Stimulated activated naive B cell treated with anti-CD40 and anti-IgM and Interleukin-4, amounts not matched to agents 10 μg/mL and 1 μg/mL and 100 μg/mL, for 72 hours (primary cell): ENCODE data around the gene BSDC1.
"Not testable (repeated sequence)": the region's sequence is repeated elsewhere in the genome, so short reads cannot be mapped to it uniquely, and the experiment has no call there.

Source experiments
- ATAC-seq, 2 donors: fragments of 150-1000 bp; cut with Tn5 transposase; replicated peaks; 2 replicates each; pipeline ENCODE4 v1.10.0; 2021; ENCODE audit warnings: moderate library complexity in 1 of 2
- DNase-seq: peaks from one replicate; pipeline ENCODE4 v3.0.0; 2021
- H3K27ac Mint-ChIP-seq: one replicate; pipeline ENCODE4 v1.8.0; 2022; ENCODE audit warnings: mild to moderate bottlenecking, mixed read lengths
- H3K27me3 Mint-ChIP-seq, 2 donors: one replicate each; pipeline ENCODE4 v1.8.0; 2022; ENCODE audit warnings: mixed read lengths in 2 of 2
- H3K36me3 Mint-ChIP-seq, 2 donors: one replicate each; pipeline ENCODE4 v1.8.0; 2022; ENCODE audit warnings: mixed read lengths in 2 of 2, mild to moderate bottlenecking in 1 of 2
- H3K4me1 Mint-ChIP-seq, 2 donors: one replicate each; pipeline ENCODE4 v1.8.0; 2022; ENCODE audit warnings: mixed read lengths in 2 of 2, mild to moderate bottlenecking in 1 of 2
- H3K4me3 Mint-ChIP-seq, 2 donors: one replicate each; pipeline ENCODE4 v1.8.0; 2022; ENCODE audit warnings: mild to moderate bottlenecking in 2 of 2, mixed read lengths in 2 of 2, moderate library complexity in 1 of 2
- H3K9me3 Mint-ChIP-seq, 2 donors: one replicate each; pipeline ENCODE4 v1.8.0; 2022; ENCODE audit warnings: mixed read lengths in 2 of 2, mild to moderate bottlenecking in 1 of 2

The BSDC1 gene, protein sequence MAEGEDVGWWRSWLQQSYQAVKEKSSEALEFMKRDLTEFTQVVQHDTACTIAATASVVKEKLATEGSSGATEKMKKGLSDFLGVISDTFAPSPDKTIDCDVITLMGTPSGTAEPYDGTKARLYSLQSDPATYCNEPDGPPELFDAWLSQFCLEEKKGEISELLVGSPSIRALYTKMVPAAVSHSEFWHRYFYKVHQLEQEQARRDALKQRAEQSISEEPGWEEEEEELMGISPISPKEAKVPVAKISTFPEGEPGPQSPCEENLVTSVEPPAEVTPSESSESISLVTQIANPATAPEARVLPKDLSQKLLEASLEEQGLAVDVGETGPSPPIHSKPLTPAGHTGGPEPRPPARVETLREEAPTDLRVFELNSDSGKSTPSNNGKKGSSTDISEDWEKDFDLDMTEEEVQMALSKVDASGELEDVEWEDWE

DNA sequence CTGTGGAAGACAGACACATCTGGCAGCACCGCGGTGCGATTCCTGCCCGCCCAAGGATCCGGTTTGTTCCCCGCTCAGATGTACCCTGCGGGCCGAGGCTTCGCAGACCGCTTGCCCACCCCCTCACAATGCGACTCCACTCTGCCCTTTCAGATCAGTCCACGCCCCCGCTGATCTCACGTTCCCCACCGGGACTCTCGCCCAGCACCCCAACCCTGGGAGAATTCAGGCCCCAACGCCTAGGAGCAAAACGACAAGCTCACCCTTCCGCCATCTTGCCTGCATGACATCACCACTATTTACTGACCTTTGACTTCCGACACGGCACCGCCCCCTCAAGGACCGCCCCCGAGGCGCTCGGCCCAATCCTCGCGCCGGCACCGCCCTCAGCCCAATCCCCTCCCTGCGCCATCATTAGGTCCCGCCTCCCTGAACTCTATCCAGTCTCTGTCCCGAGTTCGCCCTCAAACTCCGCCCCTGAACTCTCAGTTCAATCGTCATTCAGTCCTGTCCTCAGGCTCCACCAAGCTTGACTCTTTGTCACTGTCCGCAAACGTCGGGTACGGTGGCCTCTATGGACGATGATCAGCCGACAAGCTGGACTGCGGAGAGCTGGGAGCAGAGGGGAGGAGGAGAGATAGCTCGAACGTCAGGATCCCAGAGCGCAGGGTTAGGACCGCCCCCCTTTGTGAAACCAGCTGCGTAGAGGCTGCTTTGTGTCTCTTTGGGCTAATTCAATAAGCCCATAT is at the start of gene BSDC1:
Gene BSDC1, minus strand, starts transcription at position 301 of the 749 bp plus-strand sequence. Its CDS starts 27 bp downstream, at position 274.
- H3K36me3 Mint-ChIP-seq = peaks cover 3 to 9% of the 10 kb centered on the region in 2 donors
- H3K27me3 Mint-ChIP-seq = no peaks in the 10 kb centered on the region
- H3K4me1 Mint-ChIP-seq = peaks cover 13 to 25% of the 10 kb centered on the region in 2 donors
- H3K9me3 Mint-ChIP-seq = peaks cover 1 to 4% of the 10 kb centered on the region in 2 donors
- DNase-seq (peak; percentile 98), ATAC-seq (peak; percentile 96 to 97)
- peak within 1 kb of the TSS; percentile 94 to 99 for H3K4me3 Mint-ChIP-seq
- H3K27ac Mint-ChIP-seq = peak within 1 kb of the TSS; percentile 99

GRCh38 chr1:32441467-32441866 is 47.2 kb upstream of the BSDC1 start:
- DNase-seq, H3K9me3 Mint-ChIP-seq, H3K36me3 Mint-ChIP-seq, H3K4me1 Mint-ChIP-seq, ATAC-seq, H3K4me3 Mint-ChIP-seq, H3K27ac Mint-ChIP-seq: not testable (repeated sequence)
- H3K27me3 Mint-ChIP-seq = peaks cover 29 to 38% of the 10 kb centered on the region in 2 donors

GRCh38 chr1:32438777-32439176 is 44.5 kb upstream of the BSDC1 start:
- H3K4me1 Mint-ChIP-seq, H3K4me3 Mint-ChIP-seq, DNase-seq, H3K9me3 Mint-ChIP-seq, ATAC-seq, H3K27ac Mint-ChIP-seq, H3K36me3 Mint-ChIP-seq: not testable (repeated sequence)
- H3K27me3 Mint-ChIP-seq = peaks cover 25 to 26% of the 10 kb centered on the region in 2 donors

DNA sequence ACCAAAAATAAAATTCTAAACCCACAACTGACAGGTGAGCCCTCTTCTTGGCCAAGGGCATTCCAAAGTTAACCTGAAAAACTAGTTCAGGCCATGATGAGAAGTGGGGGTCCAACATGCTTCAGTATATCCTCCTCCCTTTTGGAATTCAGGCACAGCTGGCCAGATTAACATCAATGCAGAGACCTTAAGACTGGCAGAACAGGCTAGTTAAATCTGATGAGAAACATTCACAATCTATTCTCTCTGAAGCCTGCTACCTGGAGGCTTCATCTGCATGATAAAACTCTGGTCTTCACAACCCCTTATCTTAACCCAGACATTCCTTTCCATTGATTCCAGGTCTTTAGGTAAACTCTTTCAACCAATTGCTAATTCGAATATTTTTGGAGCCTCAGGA is 43.9 kb upstream of the BSDC1 start:
- Mint-ChIP-seq H3K27me3 (peaks cover 19 to 21% of the 10 kb centered on the region in 2 donors), H3K27ac (no peak overlapping the region), H3K36me3 (no peaks in the 10 kb centered on the region), H3K9me3 (peaks cover 4% of the 10 kb centered on the region in 2 donors), H3K4me1 (peaks cover 4 to 8% of the 10 kb centered on the region in 2 donors), H3K4me3 (no peak overlapping the region)
- DNase-seq (no peak), ATAC-seq (no peak)

GRCh38 chr1:32431736-32432400 is 37.6 kb upstream of the BSDC1 start:
- Mint-ChIP-seq H3K27ac (peak overlapping the region; percentile 79), H3K27me3 (peaks cover 12% of the 10 kb centered on the region in 2 donors), H3K4me3 (peak overlapping the region in 1 of 2 donors; percentile 42), H3K9me3 (no peaks in the 10 kb centered on the region), H3K36me3 (no peaks in the 10 kb centered on the region), H3K4me1 (peaks cover 27 to 28% of the 10 kb centered on the region in 2 donors)
- ATAC-seq (peak; percentile 87 to 96), DNase-seq (peak; percentile 7)

DNA sequence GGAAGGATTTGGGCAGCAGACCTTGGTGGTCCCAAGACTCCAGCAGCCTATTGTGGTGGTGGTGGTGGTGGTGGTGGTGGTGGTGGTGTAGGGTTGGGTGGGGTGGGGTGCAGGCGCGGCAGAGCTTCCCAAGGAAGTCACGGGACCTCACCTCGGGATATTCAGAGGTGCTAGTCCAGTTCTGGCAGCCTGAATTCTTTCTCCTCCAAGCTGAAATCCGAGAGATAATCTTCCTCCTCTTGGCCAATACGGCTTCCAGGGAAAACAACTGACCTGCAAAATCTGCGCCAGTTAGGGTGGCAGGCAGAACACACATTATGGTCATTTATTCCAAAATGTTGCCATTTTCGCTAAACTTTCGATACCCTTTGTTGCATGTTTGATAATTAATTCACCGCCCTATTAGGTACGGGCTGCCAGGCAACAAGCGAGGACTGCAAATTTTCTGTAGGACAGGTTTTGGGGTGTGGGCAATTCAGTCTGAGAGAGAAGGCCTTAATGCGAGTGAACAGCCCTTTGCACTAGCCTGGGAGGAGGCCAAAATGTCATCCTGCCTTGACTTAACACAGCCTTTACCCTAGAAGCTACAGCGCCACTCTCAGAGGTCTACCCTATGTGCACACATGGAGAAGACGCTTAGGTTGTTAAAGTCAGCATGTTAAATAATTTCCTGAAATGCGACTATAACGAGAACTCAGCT is 33.2 kb upstream of the BSDC1 start:
- DNase-seq = no peak
- ATAC-seq = no peak

DNA sequence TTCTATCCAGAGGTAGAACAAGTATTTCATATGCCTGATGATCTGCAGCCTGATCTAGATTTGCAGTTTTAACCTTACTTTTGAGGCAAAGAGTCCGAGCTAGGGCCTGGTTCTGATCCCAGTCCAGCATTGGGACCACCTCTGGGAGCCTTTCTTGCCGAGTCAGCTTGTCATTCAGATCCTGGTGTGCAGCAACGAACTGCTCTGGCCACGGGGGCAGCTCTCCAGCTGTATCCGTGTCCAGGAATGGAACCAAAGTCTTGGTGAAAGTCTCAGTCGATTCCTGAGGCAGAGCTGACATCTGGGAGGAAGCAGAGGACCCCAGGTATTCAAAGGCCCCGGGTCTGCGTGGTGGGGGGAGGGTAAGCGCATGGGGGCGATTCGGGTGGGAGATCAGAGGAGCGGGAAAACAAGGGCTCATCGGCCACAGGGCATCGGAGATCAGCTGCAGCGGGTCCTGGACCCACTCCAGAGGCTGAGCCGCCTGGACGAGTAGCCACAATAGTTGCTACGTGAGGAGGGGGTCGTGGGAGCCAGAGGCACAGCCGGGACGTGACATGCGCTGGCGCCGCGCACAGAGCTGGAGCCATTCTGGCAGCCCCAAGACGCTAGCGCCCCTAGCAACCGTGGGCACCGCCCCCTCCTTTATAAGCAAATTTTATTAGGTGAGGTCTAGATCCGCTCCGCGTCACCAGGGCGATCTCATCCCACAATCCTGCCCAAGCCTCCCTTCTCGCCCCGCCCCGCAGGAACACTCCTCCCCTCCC is 32.4 kb upstream of the BSDC1 start:
- no peak overlapping the region for H3K27ac Mint-ChIP-seq
- peaks cover 14% of the 10 kb centered on the region in 2 donors for H3K4me1 Mint-ChIP-seq
- H3K4me3 Mint-ChIP-seq = peak overlapping the region; percentile 52 to 65
- peaks cover 28 to 36% of the 10 kb centered on the region in 2 donors for H3K27me3 Mint-ChIP-seq
- no peaks in the 10 kb centered on the region for H3K9me3 Mint-ChIP-seq
- DNase-seq (no peak), ATAC-seq (no peak)
- H3K36me3 Mint-ChIP-seq = no peaks in the 10 kb centered on the region

More for the DNA sequence above, 33.2 kb upstream of the BSDC1 start:
- Mint-ChIP-seq H3K36me3 (no peaks in the 10 kb centered on the region), H3K27ac (no peak overlapping the region), H3K4me1 (peaks cover 21 to 22% of the 10 kb centered on the region in 2 donors), H3K27me3 (peaks cover 28 to 36% of the 10 kb centered on the region in 2 donors), H3K4me3 (no peak overlapping the region), H3K9me3 (no peaks in the 10 kb centered on the region)

DNA sequence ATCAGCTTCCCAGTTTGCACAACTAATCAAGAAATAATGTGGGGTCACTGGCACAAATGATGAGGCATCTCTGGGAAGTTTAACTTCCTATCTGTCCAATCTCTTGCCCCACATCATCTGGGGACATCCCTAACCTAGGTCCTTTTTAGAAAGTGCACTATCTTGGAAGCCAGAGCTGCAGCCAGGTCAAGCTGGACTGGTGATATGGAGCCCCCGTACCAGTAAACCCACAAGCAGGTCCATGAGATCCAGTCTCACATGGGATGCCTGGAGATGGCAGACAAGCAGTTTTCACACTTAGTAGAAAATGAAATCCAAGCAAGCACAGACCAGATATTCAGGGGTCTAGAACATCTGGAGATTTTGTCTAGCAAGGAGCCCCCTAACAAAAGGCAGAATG is 27.5 kb upstream of the BSDC1 start:
- Mint-ChIP-seq H3K9me3 (peaks cover 0 to 6% of the 10 kb centered on the region in 2 donors), H3K4me3 (no peak overlapping the region), H3K27me3 (peaks cover 15 to 30% of the 10 kb centered on the region in 2 donors), H3K36me3 (no peaks in the 10 kb centered on the region), H3K27ac (no peak overlapping the region), H3K4me1 (peaks cover 5 to 8% of the 10 kb centered on the region in 2 donors)
- ATAC-seq = no peak
- no peak for DNase-seq

DNA sequence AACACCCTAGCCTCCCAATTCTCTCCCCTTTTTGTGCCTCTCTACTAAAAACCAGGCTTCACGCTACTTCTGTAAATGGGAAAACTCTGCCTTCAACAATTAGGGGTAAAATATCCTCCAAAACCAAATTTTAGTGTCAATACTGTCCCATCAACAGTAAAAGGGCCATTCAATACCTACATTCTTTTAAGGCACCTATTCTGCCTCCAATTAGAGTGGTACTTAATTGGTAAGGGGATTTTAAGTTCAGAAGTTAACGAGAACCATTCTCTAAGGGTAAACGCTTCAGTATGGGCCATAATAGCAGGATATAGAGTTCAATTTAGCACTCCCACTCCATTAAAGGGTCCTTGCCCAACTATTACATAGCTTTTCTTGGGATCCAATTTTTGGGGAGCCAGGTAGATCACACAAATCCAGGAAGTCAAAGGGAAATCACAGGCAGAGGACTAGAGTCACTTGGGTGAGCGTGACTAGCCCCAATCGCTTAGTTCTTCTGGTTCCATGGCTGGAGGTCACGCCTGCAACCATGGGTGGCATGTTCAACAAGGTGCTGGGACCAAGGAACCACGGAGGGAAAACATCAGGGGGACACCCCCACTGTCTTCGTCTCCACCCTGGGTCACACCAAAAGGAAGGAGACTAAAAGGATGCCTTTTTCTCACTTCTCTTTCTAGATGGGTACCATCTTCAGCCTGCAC is 20.1 kb upstream of the BSDC1 start:
- Mint-ChIP-seq H3K27me3 (peaks cover 14 to 31% of the 10 kb centered on the region in 2 donors), H3K27ac (no peak overlapping the region), H3K9me3 (peaks cover 0 to 6% of the 10 kb centered on the region in 2 donors), H3K4me1 (peaks cover 3 to 6% of the 10 kb centered on the region in 2 donors), H3K4me3 (no peak overlapping the region), H3K36me3 (no peaks in the 10 kb centered on the region)
- DNase-seq (no peak), ATAC-seq (no peak)

- no peak overlapping the region for H3K4me3 Mint-ChIP-seq
Measured at GRCh38 chr1:32413507-32414185, 19.4 kb upstream of the BSDC1 start.

GRCh38 chr1:32411261-32411660 is 17.0 kb upstream of the BSDC1 start:
- no peak overlapping the region for H3K4me3 Mint-ChIP-seq
- no peaks in the 10 kb centered on the region for H3K36me3 Mint-ChIP-seq
- H3K4me1 Mint-ChIP-seq = peaks cover 3 to 6% of the 10 kb centered on the region in 2 donors
- peaks cover 14 to 24% of the 10 kb centered on the region in 2 donors for H3K27me3 Mint-ChIP-seq
- H3K9me3 Mint-ChIP-seq = no peaks in the 10 kb centered on the region
- no peak for DNase-seq
- no peak overlapping the region for H3K27ac Mint-ChIP-seq
- no peak for ATAC-seq

More at GRCh38 chr1:32413507-32414185, 19.4 kb upstream of the BSDC1 start:
- Mint-ChIP-seq H3K9me3 (peaks cover 0 to 6% of the 10 kb centered on the region in 2 donors), H3K4me1 (peaks cover 3 to 6% of the 10 kb centered on the region in 2 donors), H3K36me3 (no peaks in the 10 kb centered on the region), H3K27me3 (peaks cover 14 to 31% of the 10 kb centered on the region in 2 donors), H3K27ac (peak overlapping the region; percentile 72)
- ATAC-seq = peak; percentile 83 to 90
- peak; percentile 39 for DNase-seq

- no peak for DNase-seq
- Mint-ChIP-seq H3K27ac (no peak overlapping the region), H3K4me3 (no peak overlapping the region), H3K4me1 (no peaks in the 10 kb centered on the region), H3K9me3 (no peaks in the 10 kb centered on the region), H3K36me3 (no peaks in the 10 kb centered on the region), H3K27me3 (peaks cover 0 to 4% of the 10 kb centered on the region in 2 donors)
- ATAC-seq = no peak
Measured at GRCh38 chr1:32406629-32407111, 12.4 kb upstream of the BSDC1 start.
